Nephron (organoid): ENCODE results near the gene LAPTM5.

Experiments used
- H3K27ac Mint-ChIP-seq, 3 experiments: 2 replicates each; pipeline ENCODE4 v1.8.0; 2020; ENCODE audit warnings: mixed read lengths in 3 of 3, mild to moderate bottlenecking in 2 of 3, moderate library complexity in 1 of 3
- H3K27me3 Mint-ChIP-seq: 2 replicates; pipeline ENCODE4 v1.8.0; 2021; ENCODE audit warnings: low read depth, mild to moderate bottlenecking, moderate library complexity, mixed read lengths
- H3K36me3 Mint-ChIP-seq: 2 replicates; pipeline ENCODE4 v1.8.0; 2020; ENCODE audit warnings: low read depth, mixed read lengths
- H3K4me1 Mint-ChIP-seq: 2 replicates; pipeline ENCODE4 v1.8.0; 2020; ENCODE audit warnings: mixed read lengths
- H3K4me3 Mint-ChIP-seq, 3 experiments: 2 replicates each; pipeline ENCODE4 v1.8.0; 2020; ENCODE audit warnings: mild to moderate bottlenecking in 3 of 3, mixed read lengths in 3 of 3, moderate library complexity in 2 of 3
- H3K9me3 Mint-ChIP-seq: 2 replicates; pipeline ENCODE4 v1.8.0; 2020; ENCODE audit warnings: mixed read lengths
- TF ChIP-seq, protein P1 (sequence below), 3 experiments: fragments of 200-600 bp; sonication (generic); IDR thresholded peaks; one replicate each; pipeline ENCODE4 v1.5.0; 2021; ENCODE audit warnings: antibody characterized with exemption in 3 of 3; ENCODE audit not compliant: unreplicated experiment in 3 of 3

The LAPTM5 gene

DNA sequence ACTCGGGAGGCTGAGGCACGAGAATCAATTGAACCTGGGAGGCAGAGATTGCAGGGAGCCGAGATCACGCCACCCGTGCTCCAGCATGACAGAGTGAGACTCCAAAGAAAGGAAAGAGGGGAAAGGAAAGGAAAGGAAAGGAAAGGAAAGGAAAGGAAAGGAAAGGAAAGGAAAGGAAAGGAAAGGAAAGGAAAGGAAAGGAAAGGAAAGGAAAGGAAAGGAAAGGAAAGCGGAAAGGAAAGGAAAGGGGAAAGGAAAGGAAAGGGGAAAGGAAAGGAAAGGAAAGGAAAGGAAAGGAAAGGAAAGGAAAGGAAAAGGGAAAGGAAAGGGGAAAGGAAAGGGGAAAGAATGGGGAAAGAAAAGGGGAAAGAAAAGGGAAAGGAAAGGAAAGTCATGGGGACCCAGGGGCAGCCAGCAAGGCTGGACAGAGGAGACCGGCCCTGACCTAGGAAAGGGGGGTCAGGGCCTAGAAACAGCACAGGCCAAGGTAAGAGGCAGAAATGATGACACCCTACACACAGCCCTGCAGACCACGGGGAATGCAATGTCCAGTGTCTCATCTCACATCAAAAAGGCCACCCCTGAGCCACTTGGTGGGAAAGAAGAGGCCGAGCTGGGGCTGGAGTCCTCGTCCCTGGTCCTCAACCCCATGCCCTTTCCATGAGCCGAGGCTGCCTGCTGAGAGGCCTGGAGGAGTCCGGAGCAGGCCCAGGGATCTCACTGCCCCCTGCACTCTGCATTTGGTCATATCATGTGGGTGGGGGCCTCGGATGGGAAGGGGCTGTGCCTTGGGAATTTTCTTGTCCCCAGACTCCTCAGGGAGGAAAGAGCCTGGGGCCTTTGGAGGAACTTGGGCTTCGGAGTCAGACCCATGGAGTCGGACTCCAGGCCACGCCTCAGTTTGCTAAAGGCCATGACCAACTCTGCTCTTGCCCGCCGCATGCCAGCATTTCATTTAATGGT, 18.8 kb upstream of the LAPTM5 start:
- Mint-ChIP-seq H3K9me3 (no peaks in the 10 kb centered on the region), H3K27me3 (peaks cover 22% of the 10 kb centered on the region), H3K36me3 (no peaks in the 10 kb centered on the region), H3K4me1 (peaks cover 18% of the 10 kb centered on the region), H3K27ac (no peak overlapping the region), H3K4me3 (no peak overlapping the region)
- TF ChIP-seq, protein P1, sequence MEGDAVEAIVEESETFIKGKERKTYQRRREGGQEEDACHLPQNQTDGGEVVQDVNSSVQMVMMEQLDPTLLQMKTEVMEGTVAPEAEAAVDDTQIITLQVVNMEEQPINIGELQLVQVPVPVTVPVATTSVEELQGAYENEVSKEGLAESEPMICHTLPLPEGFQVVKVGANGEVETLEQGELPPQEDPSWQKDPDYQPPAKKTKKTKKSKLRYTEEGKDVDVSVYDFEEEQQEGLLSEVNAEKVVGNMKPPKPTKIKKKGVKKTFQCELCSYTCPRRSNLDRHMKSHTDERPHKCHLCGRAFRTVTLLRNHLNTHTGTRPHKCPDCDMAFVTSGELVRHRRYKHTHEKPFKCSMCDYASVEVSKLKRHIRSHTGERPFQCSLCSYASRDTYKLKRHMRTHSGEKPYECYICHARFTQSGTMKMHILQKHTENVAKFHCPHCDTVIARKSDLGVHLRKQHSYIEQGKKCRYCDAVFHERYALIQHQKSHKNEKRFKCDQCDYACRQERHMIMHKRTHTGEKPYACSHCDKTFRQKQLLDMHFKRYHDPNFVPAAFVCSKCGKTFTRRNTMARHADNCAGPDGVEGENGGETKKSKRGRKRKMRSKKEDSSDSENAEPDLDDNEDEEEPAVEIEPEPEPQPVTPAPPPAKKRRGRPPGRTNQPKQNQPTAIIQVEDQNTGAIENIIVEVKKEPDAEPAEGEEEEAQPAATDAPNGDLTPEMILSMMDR (IDR thresholded peaks at IDR 0.05; ENCODE audit: unreplicated experiment in 3 of 3), result no peak

DNA sequence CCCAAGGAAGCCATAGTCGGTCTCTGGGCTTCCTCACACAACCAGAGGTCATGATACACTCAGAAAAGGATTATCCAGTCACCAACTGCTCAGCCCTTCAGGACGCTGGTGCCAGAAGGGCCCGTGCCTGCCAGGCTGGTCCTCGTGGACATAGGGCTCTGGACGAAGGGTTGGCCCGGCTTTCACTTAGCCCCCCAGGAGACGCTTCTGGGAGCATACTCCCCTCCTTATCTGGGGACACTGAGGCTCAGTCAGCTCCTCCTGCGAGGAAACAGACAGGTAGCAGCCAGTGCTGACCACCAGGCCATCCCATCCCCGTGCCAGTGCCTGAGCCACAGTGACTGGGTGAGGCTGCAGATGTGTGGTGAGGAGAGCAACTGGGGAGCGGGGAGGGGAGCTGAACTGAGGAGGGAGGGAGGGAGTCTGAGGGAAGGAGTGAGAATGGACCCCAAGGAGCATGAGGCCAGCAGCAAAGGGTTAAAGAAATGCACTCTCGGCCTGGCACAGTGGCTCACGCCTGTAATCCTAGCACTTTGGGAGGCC, 17.9 kb upstream of the LAPTM5 start:
- Mint-ChIP-seq H3K27ac (no peak overlapping the region), H3K4me1 (peaks cover 14% of the 10 kb centered on the region), H3K27me3 (peaks cover 19% of the 10 kb centered on the region), H3K4me3 (no peak overlapping the region), H3K36me3 (no peaks in the 10 kb centered on the region), H3K9me3 (no peaks in the 10 kb centered on the region)
- TF ChIP-seq, protein P1 (IDR thresholded peaks at IDR 0.05; ENCODE audit: unreplicated experiment in 3 of 3), result no peak

DNA sequence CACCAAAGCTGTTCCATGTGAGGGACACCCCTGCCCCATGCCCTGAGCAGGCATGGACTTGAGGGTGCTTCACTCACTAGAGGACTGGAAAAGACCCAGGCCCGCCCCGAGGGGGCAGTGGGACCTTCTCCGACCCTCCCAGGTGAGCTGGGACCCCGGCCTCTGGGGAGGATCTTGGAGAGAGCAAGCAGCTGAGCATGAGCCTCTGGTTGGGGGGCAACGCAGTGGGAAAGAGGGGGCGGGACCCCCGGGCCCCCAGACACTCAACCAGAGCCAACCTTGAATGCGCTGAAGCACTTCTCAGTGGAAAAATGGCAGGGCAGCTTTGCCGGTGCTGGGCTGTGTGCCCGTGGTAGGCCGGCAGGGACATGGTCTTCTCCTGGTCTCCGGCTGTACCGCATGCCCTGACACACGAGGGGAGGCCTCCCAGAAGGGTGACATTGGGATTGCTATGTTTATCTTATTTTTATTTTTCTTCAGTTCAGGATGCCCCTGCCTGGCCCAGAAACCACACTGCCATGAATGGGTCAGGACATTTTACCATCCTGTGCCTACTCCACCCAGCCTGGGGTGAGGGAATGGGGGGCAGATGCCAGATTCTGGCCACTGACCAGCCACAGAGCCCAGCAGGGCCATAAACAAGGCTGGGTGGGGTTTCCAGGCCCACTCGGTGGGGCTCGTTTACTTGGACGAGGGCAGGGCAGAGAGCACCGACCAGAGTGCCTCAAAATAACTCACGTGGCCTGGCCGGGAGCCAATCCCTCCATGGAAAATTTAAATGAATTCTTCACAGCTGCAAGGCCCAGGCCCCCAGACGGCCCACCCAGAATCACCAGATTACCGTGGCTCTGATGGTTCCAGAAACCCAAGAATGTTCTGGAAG, 17.2 kb upstream of the LAPTM5 start:
- Mint-ChIP-seq H3K4me1 (peaks cover 12% of the 10 kb centered on the region), H3K36me3 (no peaks in the 10 kb centered on the region), H3K4me3 (no peak overlapping the region), H3K27ac (no peak overlapping the region), H3K27me3 (peaks cover 16% of the 10 kb centered on the region), H3K9me3 (no peaks in the 10 kb centered on the region)
- TF ChIP-seq, protein P1 (IDR thresholded peaks at IDR 0.05; ENCODE audit: unreplicated experiment in 3 of 3), result no peak

DNA sequence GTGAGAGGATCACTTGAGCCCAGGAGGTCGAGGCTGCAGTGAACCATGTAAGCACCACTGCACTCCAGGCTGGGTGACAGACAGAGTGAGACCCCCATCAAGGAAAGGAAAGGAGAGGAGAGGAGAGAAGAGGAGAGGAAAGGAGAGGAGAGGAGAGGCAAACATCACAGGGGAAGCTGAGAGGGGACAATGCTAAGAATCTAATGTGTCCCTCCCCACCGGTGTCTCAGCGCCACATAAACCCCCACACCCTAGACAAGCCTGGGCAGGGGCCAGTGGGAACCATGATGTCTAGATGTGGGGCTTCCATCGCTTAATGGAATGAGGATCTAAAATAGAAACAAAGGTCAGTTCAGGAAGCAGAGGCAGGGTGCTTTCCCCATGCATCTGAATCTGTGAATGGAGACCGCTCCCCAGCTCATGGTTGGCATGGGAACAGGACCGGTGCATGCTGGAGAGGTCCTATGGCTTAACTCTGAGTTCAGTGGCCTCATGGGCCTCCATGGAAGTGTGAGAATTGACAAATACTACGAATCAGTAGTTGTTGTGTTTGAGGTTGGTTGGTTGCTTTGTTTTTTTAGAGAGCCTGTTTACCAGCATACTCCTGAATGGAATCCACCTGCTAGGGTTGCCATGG, 16.3 kb upstream of the LAPTM5 start:
- H3K36me3 Mint-ChIP-seq, result no peaks in the 10 kb centered on the region
- H3K4me3 Mint-ChIP-seq, result no peak overlapping the region
- peaks cover 10% of the 10 kb centered on the region for H3K27me3 Mint-ChIP-seq
- H3K4me1 Mint-ChIP-seq, result peaks cover 7% of the 10 kb centered on the region
- TF ChIP-seq, protein P1 (IDR thresholded peaks at IDR 0.05; ENCODE audit: unreplicated experiment in 3 of 3), result no peak
- H3K9me3 Mint-ChIP-seq, result no peaks in the 10 kb centered on the region
- no peak overlapping the region for H3K27ac Mint-ChIP-seq

DNA sequence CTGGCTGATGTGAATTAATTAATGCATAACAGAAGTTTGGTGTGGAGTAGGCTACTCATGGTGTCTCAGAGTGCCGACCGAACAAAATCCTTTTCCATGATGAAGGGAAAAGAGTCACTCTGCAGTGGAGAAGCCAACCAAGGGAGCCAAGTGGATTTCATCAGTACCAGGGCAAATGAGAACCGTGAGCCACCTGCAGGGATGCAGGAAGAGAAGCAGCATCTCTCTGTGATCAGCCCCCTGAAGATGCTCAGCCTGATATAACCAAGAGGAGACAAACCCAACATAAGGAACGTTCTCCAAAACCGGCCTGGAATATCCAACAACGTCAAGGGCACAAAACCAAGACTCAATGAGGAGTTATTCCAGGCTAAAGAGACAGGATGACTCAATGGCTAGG, 13.4 kb upstream of the LAPTM5 start:
- TF ChIP-seq, protein P1 (IDR thresholded peaks at IDR 0.05; ENCODE audit: unreplicated experiment in 3 of 3), result no peak
- Mint-ChIP-seq H3K9me3 (no peaks in the 10 kb centered on the region), H3K4me1 (peaks cover 5% of the 10 kb centered on the region), H3K27ac (no peak overlapping the region), H3K27me3 (peaks cover 3% of the 10 kb centered on the region), H3K36me3 (no peaks in the 10 kb centered on the region), H3K4me3 (no peak overlapping the region)
